Liver (tissue), 9 donors: ENCODE results near the gene BTF3. TPM values are rescaled to one million over a fixed set of nuclear protein-coding genes. Genes with fewer than 3 reads are reported as not detected.

ENCODE experiments used
- DNase-seq: peaks from one replicate; pipeline ENCODE4 v3.0.0-alpha.2; 2017; ENCODE audit warnings: low spot score
- H3K27ac ChIP-seq, 2 donors: one replicate each; pipeline ENCODE4 v1.7.0; 2013; ENCODE audit warnings: inconsistent platforms in 2 of 2, low read length in 2 of 2, control low read depth in 1 of 2, low read depth in 1 of 2, mild to moderate bottlenecking in 1 of 2
- H3K27me3 ChIP-seq, 4 donors: one replicate each; pipeline versions ENCODE4 v1.6.1 to v1.7.0; 2013; ENCODE audit warnings: low read length in 3 of 4, inconsistent platforms in 1 of 4, mild to moderate bottlenecking in 1 of 4, moderate library complexity in 1 of 4; ENCODE audit not compliant: control insufficient read depth in 4 of 4, insufficient read depth in 4 of 4
- H3K36me3 ChIP-seq, 4 donors: one replicate each; pipeline versions ENCODE4 v1.6.1 to v1.7.0; 2013; ENCODE audit warnings: low read length in 3 of 4, mild to moderate bottlenecking in 3 of 4, low read depth in 1 of 4, moderate library complexity in 1 of 4; ENCODE audit not compliant: control insufficient read depth in 4 of 4, insufficient read depth in 3 of 4
- H3K4me1 ChIP-seq, 4 donors: one replicate each; pipeline versions ENCODE4 v1.6.1 to v1.7.0; 2013; ENCODE audit warnings: low read length in 3 of 4, mild to moderate bottlenecking in 3 of 4, moderate library complexity in 1 of 4; ENCODE audit not compliant: control insufficient read depth in 4 of 4, insufficient read depth in 4 of 4
- H3K4me3 ChIP-seq, 3 donors: one replicate each; pipeline versions ENCODE4 v1.6.1 to v1.7.0; 2013; ENCODE audit warnings: low read length in 3 of 3, control low read depth in 1 of 3, low read depth in 1 of 3, mild to moderate bottlenecking in 1 of 3
- H3K9ac ChIP-seq, 2 donors: one replicate each; pipeline ENCODE4 v1.7.0; 2013; ENCODE audit warnings: low read length in 2 of 2, mild to moderate bottlenecking in 2 of 2, moderate library complexity in 2 of 2, control low read depth in 1 of 2, low read depth in 1 of 2
- H3K9me3 ChIP-seq, 4 donors: one replicate each; pipeline versions ENCODE4 v1.6.1 to v1.7.0; 2013; ENCODE audit warnings: low read length in 3 of 4; ENCODE audit not compliant: control insufficient read depth in 4 of 4
- EGR1 ChIP-seq, 2 donors: IDR thresholded peaks; 2 replicates each; pipeline ENCODE4 v1.6.1; 2016 to 2018; ENCODE audit warnings: antibody characterized with exemption in 2 of 2, low read depth in 2 of 2
- FOXA1 ChIP-seq: IDR thresholded peaks from 2 replicates; pipeline ENCODE4 v1.6.1; 2016; ENCODE audit warnings: antibody characterized with exemption
- FOXA2 ChIP-seq: IDR thresholded peaks from 2 replicates; pipeline ENCODE4 v1.6.1; 2016; ENCODE audit warnings: antibody characterized with exemption
- GABPA ChIP-seq, 2 donors: IDR thresholded peaks in 1 of 2; conservative IDR thresholded peaks in 1 of 2; 2 replicates each; pipeline ENCODE4 v1.6.1; 2016; ENCODE audit warnings: antibody characterized with exemption in 2 of 2, mild to moderate bottlenecking in 1 of 2, moderate library complexity in 1 of 2
- HNF4G ChIP-seq: IDR thresholded peaks from 2 replicates; pipeline ENCODE4 v1.6.1; 2016; ENCODE audit warnings: antibody characterized with exemption
- JUND ChIP-seq, 2 donors: IDR thresholded peaks; 2 replicates each; pipeline ENCODE4 v1.6.1; 2016; ENCODE audit warnings: antibody characterized with exemption in 2 of 2
- MAX ChIP-seq: IDR thresholded peaks from 2 replicates; pipeline ENCODE4 v1.6.1; 2016; ENCODE audit warnings: antibody characterized with exemption
- RAD21 ChIP-seq, 2 donors: IDR thresholded peaks; 2 replicates each; pipeline ENCODE4 v1.6.1; 2016; ENCODE audit warnings: antibody characterized with exemption in 2 of 2, mild to moderate bottlenecking in 2 of 2
- RXRA ChIP-seq, 2 donors: IDR thresholded peaks; 2 replicates each; pipeline ENCODE4 v1.6.1; 2017 to 2018; ENCODE audit warnings: antibody characterized with exemption in 2 of 2, mild to moderate bottlenecking in 1 of 2
- SP1 ChIP-seq: IDR thresholded peaks from 2 replicates; pipeline ENCODE4 v1.6.1; 2018; ENCODE audit warnings: antibody characterized with exemption, mild to moderate bottlenecking
- TAF1 ChIP-seq: conservative IDR thresholded peaks from 2 replicates; pipeline ENCODE4 v1.6.1; 2016; ENCODE audit warnings: antibody characterized with exemption, mild to moderate bottlenecking
- YY1 ChIP-seq: IDR thresholded peaks from 2 replicates; pipeline ENCODE4 v1.6.1; 2016; ENCODE audit warnings: antibody characterized with exemption, mild to moderate bottlenecking
- WGBS: extraction: QIAGEN DNeasy Blood & Tissue Kit; methylation state at CpG from one replicate; pipeline ENCODE4 v1.1.7; 2013; 5-methylcytosine and 5-hydroxymethylcytosine counted together
- polyA plus RNA-seq, 2 donors: library from polyadenylated mRNA; stranded (reverse) in 1 of 2; unstranded in 1 of 2; fragments of 200-250 nt in 1 of 2; fragments of >200 nt in 1 of 2; fragmentation: Nextera tagmentation in 1 of 2; extraction: Ambion mirVana in 1 of 2; gene quantifications; one replicate each; pipeline versions ENCODE4 v1.2.1 to v1.2.3, GENCODE V29; 2013 to 2015
- total RNA-seq, 2 donors: library from RNA; depleted of rRNA; stranded (reverse); fragments of >200 nt; gene quantifications; one replicate each; pipeline ENCODE4 v1.2.3, GENCODE V29; 2014
- TF ChIP-seq, protein P1 (sequence below): IDR thresholded peaks from 2 replicates; pipeline ENCODE4 v1.6.1; 2016; ENCODE audit warnings: antibody characterized with exemption
- TF ChIP-seq, protein P2 (sequence below): fragments of 150-350 bp; IDR thresholded peaks from 2 replicates; pipeline ENCODE4 v1.5.1; 2017; ENCODE audit warnings: improper control_type of control experiment, low read depth, low read length; ENCODE audit not compliant: missing input control
- TF ChIP-seq, protein P3 (sequence below): IDR thresholded peaks from 2 replicates; pipeline ENCODE4 v1.6.1; 2016; ENCODE audit warnings: antibody characterized with exemption
- donor health status: healthy.
- donor health status: healthy.
- donor health status: healthy.
- donor health status: healthy.
- donor health status: healthy.

Gene BTF3
- total and polyA plus RNA-seq, 4 donors, result 97.5 to 246 (median 213) TPM

GRCh38 chr5:73525606-73526203 lies 27.5 kb downstream of the BTF3 start:
- no peak overlapping the region for H3K9ac ChIP-seq
- no peaks in the 10 kb centered on the region for H3K4me1 ChIP-seq
- TF ChIP-seq TAF1 (no peak), FOXA2 (no peak), SP1 (no peak), RXRA (IDR thresholded peaks at IDR 0.05) (no peak), FOXA1 (no peak)
- TF ChIP-seq, protein P1, sequence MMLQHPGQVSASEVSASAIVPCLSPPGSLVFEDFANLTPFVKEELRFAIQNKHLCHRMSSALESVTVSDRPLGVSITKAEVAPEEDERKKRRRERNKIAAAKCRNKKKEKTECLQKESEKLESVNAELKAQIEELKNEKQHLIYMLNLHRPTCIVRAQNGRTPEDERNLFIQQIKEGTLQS, result no peak
- TF ChIP-seq, protein P2, sequence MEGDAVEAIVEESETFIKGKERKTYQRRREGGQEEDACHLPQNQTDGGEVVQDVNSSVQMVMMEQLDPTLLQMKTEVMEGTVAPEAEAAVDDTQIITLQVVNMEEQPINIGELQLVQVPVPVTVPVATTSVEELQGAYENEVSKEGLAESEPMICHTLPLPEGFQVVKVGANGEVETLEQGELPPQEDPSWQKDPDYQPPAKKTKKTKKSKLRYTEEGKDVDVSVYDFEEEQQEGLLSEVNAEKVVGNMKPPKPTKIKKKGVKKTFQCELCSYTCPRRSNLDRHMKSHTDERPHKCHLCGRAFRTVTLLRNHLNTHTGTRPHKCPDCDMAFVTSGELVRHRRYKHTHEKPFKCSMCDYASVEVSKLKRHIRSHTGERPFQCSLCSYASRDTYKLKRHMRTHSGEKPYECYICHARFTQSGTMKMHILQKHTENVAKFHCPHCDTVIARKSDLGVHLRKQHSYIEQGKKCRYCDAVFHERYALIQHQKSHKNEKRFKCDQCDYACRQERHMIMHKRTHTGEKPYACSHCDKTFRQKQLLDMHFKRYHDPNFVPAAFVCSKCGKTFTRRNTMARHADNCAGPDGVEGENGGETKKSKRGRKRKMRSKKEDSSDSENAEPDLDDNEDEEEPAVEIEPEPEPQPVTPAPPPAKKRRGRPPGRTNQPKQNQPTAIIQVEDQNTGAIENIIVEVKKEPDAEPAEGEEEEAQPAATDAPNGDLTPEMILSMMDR, result no peak
- DNase-seq, result no peak
- no peaks in the 10 kb centered on the region for H3K36me3 ChIP-seq
- no peaks in the 10 kb centered on the region for H3K9me3 ChIP-seq
- H3K27me3 ChIP-seq, result peaks cover 0 to 5% (median 2%) of the 10 kb centered on the region in 4 donors
- H3K27ac ChIP-seq, result no peak overlapping the region
- WGBS, result 70% methylated on average over 3 of the region's 3 CpGs
- no peak overlapping the region for H3K4me3 ChIP-seq

DNA sequence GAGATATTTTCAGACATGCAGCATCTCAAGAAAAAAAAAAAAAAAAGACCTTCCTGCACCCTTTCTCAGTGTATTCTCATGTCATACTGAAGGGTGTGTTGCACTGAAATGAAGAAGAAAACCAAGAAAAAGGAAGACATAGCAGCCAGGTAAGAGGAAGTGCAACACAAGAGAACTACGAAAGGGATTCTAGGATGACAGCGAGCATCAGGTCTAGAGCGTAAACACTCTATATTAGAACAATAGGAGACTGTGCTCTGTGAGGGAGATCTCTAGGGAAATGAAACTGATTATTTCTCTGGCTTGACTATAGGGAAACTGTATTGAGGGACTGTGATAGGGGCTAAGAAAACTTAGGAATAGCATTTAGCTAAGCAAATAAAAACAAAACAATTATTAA lies 30.0 kb downstream of the BTF3 start:
- TF ChIP-seq, protein P2, result no peak
- TF ChIP-seq TAF1 (no peak), JUND (IDR thresholded peaks at IDR 0.05) (no peak), MAX (no peak), RXRA (IDR thresholded peaks at IDR 0.05) (no peak), GABPA (IDR thresholded peaks at IDR 0.05 in 1 of 2, conservative IDR thresholded peaks at IDR 0.05 in 1 of 2) (no peak), SP1 (no peak), EGR1 (IDR thresholded peaks at IDR 0.05; ENCODE audit: low read depth in 2 of 2) (no peak), RAD21 (IDR thresholded peaks at IDR 0.05) (no peak), HNF4G (no peak), FOXA2 (no peak), FOXA1 (no peak), YY1 (no peak)
- TF ChIP-seq, protein P3, sequence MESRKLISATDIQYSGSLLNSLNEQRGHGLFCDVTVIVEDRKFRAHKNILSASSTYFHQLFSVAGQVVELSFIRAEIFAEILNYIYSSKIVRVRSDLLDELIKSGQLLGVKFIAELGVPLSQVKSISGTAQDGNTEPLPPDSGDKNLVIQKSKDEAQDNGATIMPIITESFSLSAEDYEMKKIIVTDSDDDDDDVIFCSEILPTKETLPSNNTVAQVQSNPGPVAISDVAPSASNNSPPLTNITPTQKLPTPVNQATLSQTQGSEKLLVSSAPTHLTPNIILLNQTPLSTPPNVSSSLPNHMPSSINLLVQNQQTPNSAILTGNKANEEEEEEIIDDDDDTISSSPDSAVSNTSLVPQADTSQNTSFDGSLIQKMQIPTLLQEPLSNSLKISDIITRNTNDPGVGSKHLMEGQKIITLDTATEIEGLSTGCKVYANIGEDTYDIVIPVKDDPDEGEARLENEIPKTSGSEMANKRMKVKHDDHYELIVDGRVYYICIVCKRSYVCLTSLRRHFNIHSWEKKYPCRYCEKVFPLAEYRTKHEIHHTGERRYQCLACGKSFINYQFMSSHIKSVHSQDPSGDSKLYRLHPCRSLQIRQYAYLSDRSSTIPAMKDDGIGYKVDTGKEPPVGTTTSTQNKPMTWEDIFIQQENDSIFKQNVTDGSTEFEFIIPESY, result no peak
- no peak for DNase-seq
- Histone ChIP-seq H3K27me3 (peaks cover 0 to 5% (median 2%) of the 10 kb centered on the region in 4 donors), H3K9me3 (no peaks in the 10 kb centered on the region), H3K4me1 (no peaks in the 10 kb centered on the region), H3K36me3 (no peaks in the 10 kb centered on the region), H3K27ac (no peak overlapping the region), H3K9ac (no peak overlapping the region), H3K4me3 (no peak overlapping the region)
- 82% methylated on average over 3 of the region's 3 CpGs for WGBS
